Heart left ventricle (tissue), 16 donors: Measurements from ENCODE around the gene RAP1GAP. TPM values are rescaled to one million over a fixed set of nuclear protein-coding genes. Genes with fewer than 3 reads are reported as not detected.
A peak's percentile ranks its signal among the peaks of the same experiment; 100 is the strongest.

Experiments used
- ATAC-seq, 4 donors: fragments of 200-7000 bp; cut with Tn5 transposase; one replicate each; pipeline ENCODE4 v1.9.1; 2020 to 2022; ENCODE audit warnings: moderate library complexity in 4 of 4, mild to moderate bottlenecking in 3 of 4, moderate number of reproducible peaks in 1 of 4
- DNase-seq, 5 donors: peaks; one replicate each; pipeline ENCODE4 v3.0.0-alpha.2; 2020
- H3K27ac ChIP-seq, 12 donors: fragments of 200-600 bp; sonication (generic) in 4 of 12; one replicate each; pipeline versions ENCODE4 v1.5.0 to v1.8.0; 2016 to 2022; ENCODE audit warnings: mild to moderate bottlenecking in 2 of 12
- H3K27me3 ChIP-seq, 9 donors: fragments of 200-600 bp; sonication (generic) in 2 of 9; one replicate each; pipeline versions ENCODE4 v1.5.1 to v1.8.0; 2016 to 2022; ENCODE audit warnings: mild to moderate bottlenecking in 3 of 9
- H3K36me3 ChIP-seq, 9 donors: fragments of 200-600 bp; sonication (generic) in 2 of 9; one replicate each; pipeline versions ENCODE4 v1.5.0 to v1.8.0; 2018 to 2022; ENCODE audit warnings: mild to moderate bottlenecking in 2 of 9
- H3K4me1 ChIP-seq, 12 donors: fragments of 200-600 bp; sonication (generic) in 4 of 12; one replicate each; pipeline versions ENCODE4 v1.5.0 to v1.8.0; 2016 to 2022; ENCODE audit warnings: mild to moderate bottlenecking in 3 of 12
- H3K4me3 ChIP-seq, 12 donors: fragments of 200-600 bp; sonication (generic) in 4 of 12; one replicate each; pipeline versions ENCODE4 v1.5.0 to v1.8.0; 2017 to 2022; ENCODE audit warnings: mild to moderate bottlenecking in 9 of 12, moderate library complexity in 4 of 12
- H3K9me3 ChIP-seq, 12 donors: fragments of 200-600 bp; sonication (generic) in 4 of 12; one replicate each; pipeline versions ENCODE4 v1.5.0 to v1.8.0; 2016 to 2022; ENCODE audit warnings: mild to moderate bottlenecking in 1 of 12
- CTCF ChIP-seq, 12 donors: fragments of 200-600 bp; sonication (generic) in 4 of 12; IDR thresholded peaks; one replicate each; pipeline versions ENCODE4 v1.5.0 to v1.8.0; 2018 to 2022; ENCODE audit warnings: antibody characterized with exemption in 12 of 12, mild to moderate bottlenecking in 5 of 12
- POLR2A ChIP-seq, 2 donors: fragments of 450-650 bp; IDR thresholded peaks; one replicate each; pipeline ENCODE4 v1.6.1; 2017; ENCODE audit warnings: antibody characterized with exemption in 2 of 2, mild to moderate bottlenecking in 2 of 2, moderate library complexity in 2 of 2
- WGBS, 4 donors: extraction: QIAGEN DNeasy Blood & Tissue Kit in 2 of 4; methylation state at CpG; one replicate each; pipeline versions ENCODE4 v1.1.5 to v1.1.7; 2013 to 2018; 5-methylcytosine and 5-hydroxymethylcytosine counted together
- intact Hi-C, 10 donors: fragments of 100-400 bp; cut with DNase I; formaldehyde crosslinking; loops; one replicate each; pipeline versions ENCODE4 v1.11.1 to v1.14.2; 2022
- polyA plus RNA-seq, 2 donors: library from polyadenylated mRNA; stranded (reverse); fragments of 200-250 nt; gene quantifications; one replicate each; pipeline ENCODE4 v1.2.3, GENCODE V29; 2013
- total RNA-seq, 9 donors: library from RNA; depleted of rRNA in 2 of 9; stranded (reverse); fragments of >200 nt in 2 of 9; fragmentation: NEBNext Ultra II Directional in 3 of 9; extraction: Animal tissue kit (Norgen Biotek cat#: 25700) in 3 of 9; gene quantifications; one replicate each; pipeline versions ENCODE4 v1.1.0 to v1.2.4, GENCODE V29; 2016 to 2023
- donor health status: ischemic (EF 13 %, LVEDD 7.1; RV severe dilation, severe dysfunction).
- donor health status: healthy with polysubstance abuse.
- donor health status: DM: no; HTN: yes; CAD: no.
- donor health status: DM: no; HTN: no; CAD: no.
- donor health status: ischemic (EF 25% LVEDD 6.9; RV normal size, moderate dysfunction).
- donor health status: ischemic (EF 25% LVEDD 5.7; RV mildly dilated, moderate dysfunction).
- donor health status: healthy.
- donor health status: DM: yes; HTN: yes; CAD: no.
- donor health status: ischemic (EF 35%, LVEDD 5.7; RV mildly dilated, moderate dysfunction).
- donor health status: nonischemic (EF 11% LVEDD 7.7; RV severe dilation, severe dysfunction).
- donor health status: DM: yes; HTN: yes; CAD: no.
- donor health status: PGD.
- donor health status: ischemic (EF 29% LVEDD 5.4; RV normal size, mild dysfunction).
- donor health status: nonischemic (EF 23%, LVEDD 6.1; RV moderate dilation, normal function).

RAP1GAP gene
- total and polyA plus RNA-seq, 11 donors, result 0.75 to 8.0 (median 3.8) TPM

GRCh38 chr1:21673277-21673780 lies 4.2 kb upstream of the RAP1GAP start:
- peak; percentile 64 to 83 (median 76) for DNase-seq
- peaks cover 6 to 50% (median 38%) of the 10 kb centered on the region in 12 donors for H3K4me1 ChIP-seq
- no peak overlapping the region for H3K4me3 ChIP-seq
- peaks cover 0 to 30% (median 14%) of the 10 kb centered on the region in 9 donors for H3K27me3 ChIP-seq
- intact Hi-C loops, result loop anchor here in 1 of 10 donors (10.0 kb wide), 1 partner anchor 741 kb away; no protein-coding TSS in a partner anchor
- no peak for TF ChIP-seq POLR2A (IDR thresholded peaks at IDR 0.05)
- no peak for TF ChIP-seq CTCF (IDR thresholded peaks at IDR 0.05)
- ATAC-seq, result peak; percentile 53 to 88 (median 76)
- H3K9me3 ChIP-seq, result no peaks in the 10 kb centered on the region
- peaks cover 0 to 22% (median 10%) of the 10 kb centered on the region in 9 donors for H3K36me3 ChIP-seq
- peak overlapping the region in 7 of 12 donors; percentile 18 to 67 (median 46) for H3K27ac ChIP-seq
- 0 to 46% (median 5%) methylated on average over 7 to 9 of the region's 9 CpGs for WGBS, 4 donors

- peaks cover 0 to 37% (median 19%) of the 10 kb centered on the region in 9 donors for H3K27me3 ChIP-seq
- 79 to 83% (median 80%) methylated on average over 10 of the region's 10 CpGs for WGBS, 4 donors
- DNase-seq (no peak), ATAC-seq (no peak)
- H3K4me3 ChIP-seq, result no peak overlapping the region
- peak overlapping the region in 7 of 12 donors; percentile 18 to 67 (median 46) for H3K27ac ChIP-seq
- peaks cover 0 to 15% (median 5%) of the 10 kb centered on the region in 9 donors for H3K36me3 ChIP-seq
- TF ChIP-seq CTCF (IDR thresholded peaks at IDR 0.05), result no peak
- no peak for TF ChIP-seq POLR2A (IDR thresholded peaks at IDR 0.05)
- H3K9me3 ChIP-seq, result no peaks in the 10 kb centered on the region
- intact Hi-C loops, result loop anchor here in 1 of 10 donors (10.0 kb wide), 1 partner anchor 742 kb away; no protein-coding TSS in a partner anchor
- peaks cover 6 to 56% (median 38%) of the 10 kb centered on the region in 12 donors for H3K4me1 ChIP-seq
Measured at GRCh38 chr1:21672478-21673276, 3.5 kb upstream of the RAP1GAP start.

GRCh38 chr1:21671915-21672314 lies 2.8 kb upstream of the RAP1GAP start:
- intact Hi-C loops, result loop anchor here in 1 of 10 donors (10.0 kb wide), 1 partner anchor 743 kb away; no protein-coding TSS in a partner anchor
- ATAC-seq (peak in 1 of 4 donors; percentile 4), DNase-seq (peak in 1 of 5 donors; percentile 15)
- H3K36me3 ChIP-seq, result peaks cover 0 to 8% (median 0%) of the 10 kb centered on the region in 9 donors
- H3K4me3 ChIP-seq, result no peak overlapping the region
- no peak overlapping the region for H3K27ac ChIP-seq
- WGBS, 4 donors, result 25 to 46% (median 34%) methylated on average over 6 of the region's 6 CpGs
- TF ChIP-seq CTCF (IDR thresholded peaks at IDR 0.05) (no peak), POLR2A (IDR thresholded peaks at IDR 0.05) (no peak)
- H3K9me3 ChIP-seq, result no peaks in the 10 kb centered on the region
- H3K27me3 ChIP-seq, result peaks cover 0 to 39% (median 22%) of the 10 kb centered on the region in 9 donors
- peaks cover 6 to 62% (median 38%) of the 10 kb centered on the region in 12 donors for H3K4me1 ChIP-seq
